ENCODE measurements around the gene NLE1. TPM values are rescaled to one million over a fixed set of nuclear protein-coding genes. Genes with fewer than 3 reads are reported as not detected.
"Not testable (repeated sequence)": the region's sequence is repeated elsewhere in the genome, so short reads cannot be mapped to it uniquely, and the experiment has no call there.

Gene NLE1
- 10 to 100 TPM; 15.7 to 24.5 (median 19.4) TPM for polyA plus RNA-seq (ENCODE audit: insufficient read depth in 1 of 5, insufficient read length in 5 of 5, low replicate concordance in 1 of 5)
- long read RNA-seq, donor 1, full-length matches to known transcripts = 5 of 5 reads
- long read RNA-seq, donor 1, partial matches to known transcripts = 0 of 5 reads
- long read RNA-seq, donor 1, other reads (novel, unspliced or antisense) = 0 of 5 reads
- long read RNA-seq, donor 2, partial matches to known transcripts = 0 of 4 reads
- long read RNA-seq, donor 2, other reads (novel, unspliced or antisense) = 0 of 4 reads
- long read RNA-seq, donor 3, full-length matches to known transcripts = 7 of 7 reads
- long read RNA-seq, donor 3, partial matches to known transcripts = 0 of 7 reads
- long read RNA-seq, donor 3, other reads (novel, unspliced or antisense) = 0 of 7 reads
- long read RNA-seq, donor 4, full-length matches to known transcripts = 8 of 8 reads
- long read RNA-seq, donor 4, partial matches to known transcripts = 0 of 8 reads
- long read RNA-seq, donor 4, other reads (novel, unspliced or antisense) = 0 of 8 reads
- long read RNA-seq, donor 5, full-length matches to known transcripts = 6 of 6 reads
- long read RNA-seq, donor 5, partial matches to known transcripts = 0 of 6 reads
- long read RNA-seq, donor 5, other reads (novel, unspliced or antisense) = 0 of 6 reads
- long read RNA-seq, donor 6, full-length matches to known transcripts = 12 of 12 reads
- long read RNA-seq, donor 6, partial matches to known transcripts = 0 of 12 reads
- long read RNA-seq, donor 6, other reads (novel, unspliced or antisense) = 0 of 12 reads
- long read RNA-seq, donor 7, partial matches to known transcripts = 47 of 50 reads
- long read RNA-seq, donor 7, other reads (novel, unspliced or antisense) = 0 of 50 reads
- long read RNA-seq, donor 8, full-length matches to known transcripts = 2 of 2 reads
- long read RNA-seq, donor 8, partial matches to known transcripts = 0 of 2 reads
- long read RNA-seq, donor 8, other reads (novel, unspliced or antisense) = 0 of 2 reads

DNA sequence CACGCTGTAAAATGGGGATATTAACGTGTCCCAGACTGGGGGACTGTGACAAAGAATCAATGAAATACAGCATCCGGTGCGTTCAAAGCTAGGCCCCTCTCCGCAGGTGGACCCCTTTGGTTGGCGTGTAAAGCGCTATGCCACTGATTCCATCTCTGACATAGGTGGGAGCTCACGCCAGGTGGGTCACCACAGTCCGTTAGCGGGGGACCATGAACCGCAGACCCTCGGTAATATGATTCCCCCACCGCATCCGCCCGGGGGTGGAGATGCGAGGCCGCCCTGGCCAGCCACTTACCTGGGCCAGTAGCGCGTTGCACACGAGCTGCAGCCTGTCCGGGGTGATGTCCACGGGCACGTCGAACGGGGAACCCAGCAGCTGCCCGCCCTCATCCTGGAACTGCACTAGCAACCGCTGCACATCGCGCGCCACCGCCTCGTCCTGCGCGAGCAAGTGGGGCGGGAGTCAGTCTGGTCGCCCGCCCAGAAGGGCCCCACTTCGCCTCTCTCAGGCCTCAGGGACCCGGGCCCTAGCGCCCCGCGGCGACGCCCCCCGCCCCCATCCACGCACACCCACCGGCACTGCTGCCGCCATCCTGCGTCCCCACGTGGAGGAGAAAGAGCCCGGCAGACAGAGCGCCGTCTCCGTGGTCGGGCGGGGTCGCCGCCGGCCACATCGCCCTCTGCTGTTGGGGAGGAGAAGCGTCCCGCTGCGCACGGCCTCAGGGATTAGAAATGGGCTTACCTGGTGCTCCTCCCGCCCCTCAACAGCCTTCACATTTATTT is at the start of gene NLE1:
TSS of gene NLE1 (minus strand) at position 623 of the 786 bp plus-strand sequence. CDS start at position 595, 28 bp downstream.
- peak; percentile 72 to 73 for DNase-seq

DNA sequence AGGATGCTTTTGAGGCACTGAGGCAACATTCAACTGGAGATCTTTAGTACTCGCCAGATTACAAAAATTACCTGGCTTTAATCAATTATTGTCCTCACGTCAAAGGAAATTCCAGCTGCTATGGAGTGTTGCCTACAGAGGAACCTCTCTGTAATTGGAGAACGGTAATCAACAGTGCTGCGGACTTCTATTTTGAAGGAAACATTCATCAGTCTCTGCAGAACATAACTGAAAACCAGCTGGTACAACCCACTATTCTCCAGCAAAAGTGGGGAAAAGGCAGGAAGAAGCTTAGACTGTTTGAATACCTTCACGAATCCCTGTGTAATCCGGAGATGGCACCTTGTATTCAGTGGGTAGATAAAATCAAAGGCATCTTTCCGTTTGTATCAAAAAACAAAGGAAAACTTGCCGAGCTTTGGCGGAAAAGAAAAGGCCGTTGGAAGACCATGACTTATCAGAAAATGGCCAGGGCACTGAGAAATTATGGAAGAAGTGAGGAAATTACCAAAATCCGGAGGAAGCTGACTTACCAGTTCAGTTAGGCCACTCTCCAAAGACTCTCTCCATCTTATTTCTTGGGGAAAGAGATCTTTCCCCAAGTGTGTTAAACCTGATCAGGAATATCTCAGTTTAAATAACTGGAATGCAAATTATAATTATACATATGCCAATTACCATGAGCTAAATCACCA is 49.0 kb upstream of the NLE1 start:
- no peak for DNase-seq

DNA sequence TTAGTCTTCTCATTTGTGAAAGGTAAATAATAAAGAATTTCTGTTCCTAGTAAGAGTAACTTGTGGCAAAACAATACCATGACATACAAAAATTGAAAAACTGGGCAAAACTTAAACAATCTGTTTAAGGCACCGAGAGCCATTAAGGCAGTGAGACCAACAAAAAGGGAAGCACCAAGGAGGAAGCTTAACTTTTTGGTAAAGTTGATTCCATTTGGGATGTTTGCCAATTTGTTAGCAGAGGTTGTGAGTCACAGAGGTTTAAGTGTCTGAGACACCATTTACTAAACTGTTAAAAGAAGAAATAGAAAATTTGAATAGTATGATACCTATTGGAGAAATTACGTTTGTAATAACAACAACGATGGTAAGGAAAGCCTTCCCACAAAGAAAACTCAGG is 47.2 kb upstream of the NLE1 start:
- no peak for DNase-seq

DNA sequence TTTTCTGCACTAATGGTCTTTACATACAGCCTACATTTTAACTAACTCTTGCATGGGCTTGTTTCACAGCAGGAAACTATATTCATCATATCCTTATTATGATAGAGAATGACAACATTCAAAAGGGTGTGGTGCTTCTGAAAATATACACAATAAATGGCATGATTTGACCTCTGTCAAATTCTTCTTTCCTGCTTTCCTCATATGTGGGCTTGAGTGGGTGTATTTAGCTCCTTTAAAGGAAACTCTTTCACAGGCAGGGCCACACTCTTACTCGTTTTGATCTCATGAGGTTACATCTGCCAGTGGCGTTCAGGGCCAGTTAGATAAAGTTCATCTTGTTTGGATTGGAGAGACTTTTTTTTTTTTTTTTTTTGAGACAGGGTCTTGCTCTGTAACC is 46.0 kb upstream of the NLE1 start:
- DNase-seq = no peak

DNA sequence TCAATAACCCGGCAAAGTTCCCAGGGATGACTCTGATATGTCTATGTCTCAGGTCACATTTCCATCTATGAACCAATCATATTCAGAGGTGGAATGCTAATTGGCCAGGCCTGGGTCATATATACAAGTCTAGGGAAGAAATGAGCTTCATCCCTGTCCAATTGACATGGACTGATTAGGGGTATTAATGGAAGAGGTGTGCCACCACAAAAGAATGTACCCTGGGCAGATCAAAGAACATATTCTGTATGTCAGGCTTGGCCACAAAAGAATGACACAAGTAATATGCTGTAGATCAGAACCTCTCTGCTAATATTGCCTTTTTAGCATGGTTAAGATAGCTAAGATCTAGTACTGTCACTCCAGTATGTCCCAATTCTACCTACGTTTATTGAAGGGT is 45.4 kb upstream of the NLE1 start:
- no peak for DNase-seq

DNA sequence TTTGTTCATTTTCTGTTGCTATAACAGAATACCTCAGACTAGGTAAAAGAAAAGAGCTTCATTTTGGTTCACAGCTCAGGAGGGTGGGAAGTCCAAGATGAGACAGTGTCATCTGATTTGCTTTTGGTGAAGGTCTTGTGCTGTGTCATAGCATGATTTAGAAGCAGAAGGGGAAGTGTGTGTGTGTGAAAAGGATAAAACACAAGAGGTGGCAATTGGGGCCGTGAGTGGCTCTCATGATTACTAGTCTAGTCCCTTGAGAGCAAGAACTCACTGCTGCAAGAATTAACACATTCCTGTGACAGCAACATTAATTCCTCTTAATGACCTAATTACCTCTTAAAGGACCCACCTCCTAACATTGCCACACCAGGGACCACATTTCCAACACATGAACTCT is 43.7 kb upstream of the NLE1 start:
- no peak for DNase-seq

DNA sequence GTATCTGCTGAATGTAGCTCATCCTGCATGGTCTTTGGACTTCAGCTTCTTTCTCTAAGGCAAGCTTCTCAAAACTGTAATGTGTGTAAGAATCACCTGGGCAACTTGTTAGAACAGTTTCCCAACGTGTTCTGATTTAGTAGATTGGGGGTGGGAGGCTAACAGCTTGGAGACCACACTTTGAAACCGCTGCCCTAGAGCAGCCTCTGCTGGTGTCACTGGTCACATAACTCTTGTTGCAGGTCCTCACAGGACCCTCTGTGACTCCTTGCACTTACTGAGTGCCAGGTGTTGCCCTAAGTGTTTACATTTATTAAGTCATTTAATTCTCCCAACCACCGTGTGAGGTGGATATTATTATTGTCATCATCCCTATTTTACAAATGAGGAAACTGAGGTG is 42.2 kb upstream of the NLE1 start:
- DNase-seq = no peak

DNA sequence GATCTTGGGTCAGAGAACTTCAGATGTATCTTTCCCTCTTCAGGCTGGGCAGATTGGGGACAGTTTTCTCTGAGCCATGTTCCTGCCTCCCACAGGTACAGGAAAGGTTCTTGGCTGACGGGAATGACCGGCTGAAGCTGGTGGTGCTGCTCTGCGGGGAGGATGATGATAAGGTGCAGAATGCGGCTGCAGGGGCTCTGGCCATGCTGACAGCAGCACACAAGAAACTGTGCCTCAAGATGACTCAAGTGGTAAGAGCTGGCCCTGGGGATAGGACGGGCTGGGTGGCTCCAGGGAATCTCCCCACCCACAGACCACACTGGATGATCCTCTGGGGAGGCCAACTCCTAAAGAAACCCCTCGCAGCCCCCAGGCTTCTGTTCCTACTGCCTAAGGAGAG is 41.2 kb upstream of the NLE1 start:
- DNase-seq = no peak

DNA sequence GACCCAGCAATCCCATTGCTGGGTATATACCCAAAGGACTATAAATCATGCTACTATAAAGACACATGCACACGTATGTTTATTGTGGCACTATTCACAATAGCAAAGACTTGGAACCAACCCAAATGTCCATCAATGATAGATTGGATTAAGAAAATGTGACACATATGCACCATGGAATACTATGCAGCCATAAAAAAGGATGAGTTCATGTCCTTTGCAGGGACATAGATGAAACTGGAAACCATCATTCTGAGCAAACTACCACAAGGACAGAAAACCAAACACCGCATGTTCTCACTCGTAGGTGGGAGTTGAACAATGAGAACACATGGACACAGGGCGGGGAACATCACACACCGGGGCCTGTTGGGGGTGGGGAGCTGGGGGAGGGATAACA is 37.3 kb upstream of the NLE1 start:
- not testable (repeated sequence) for DNase-seq

DNA sequence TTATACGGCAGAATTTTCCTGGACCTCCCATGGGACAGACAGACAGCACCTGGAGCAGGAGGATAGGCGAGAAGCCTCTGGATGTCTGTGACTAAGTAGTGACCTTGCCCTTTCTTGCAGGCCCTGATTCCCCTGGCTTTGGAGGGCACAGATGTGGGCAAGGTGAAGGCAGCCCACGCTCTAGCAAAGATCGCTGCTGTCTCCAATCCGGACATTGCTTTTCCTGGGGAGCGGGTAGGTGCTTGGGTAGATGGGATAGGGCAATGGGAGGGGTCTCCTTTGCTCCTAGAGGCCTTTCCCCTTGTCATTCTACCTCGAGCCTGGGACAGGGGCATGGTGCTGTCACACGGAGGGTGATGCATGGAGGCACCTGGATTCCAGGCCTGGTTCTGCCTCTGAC is 34.8 kb upstream of the NLE1 start:
- DNase-seq = no peak

DNA sequence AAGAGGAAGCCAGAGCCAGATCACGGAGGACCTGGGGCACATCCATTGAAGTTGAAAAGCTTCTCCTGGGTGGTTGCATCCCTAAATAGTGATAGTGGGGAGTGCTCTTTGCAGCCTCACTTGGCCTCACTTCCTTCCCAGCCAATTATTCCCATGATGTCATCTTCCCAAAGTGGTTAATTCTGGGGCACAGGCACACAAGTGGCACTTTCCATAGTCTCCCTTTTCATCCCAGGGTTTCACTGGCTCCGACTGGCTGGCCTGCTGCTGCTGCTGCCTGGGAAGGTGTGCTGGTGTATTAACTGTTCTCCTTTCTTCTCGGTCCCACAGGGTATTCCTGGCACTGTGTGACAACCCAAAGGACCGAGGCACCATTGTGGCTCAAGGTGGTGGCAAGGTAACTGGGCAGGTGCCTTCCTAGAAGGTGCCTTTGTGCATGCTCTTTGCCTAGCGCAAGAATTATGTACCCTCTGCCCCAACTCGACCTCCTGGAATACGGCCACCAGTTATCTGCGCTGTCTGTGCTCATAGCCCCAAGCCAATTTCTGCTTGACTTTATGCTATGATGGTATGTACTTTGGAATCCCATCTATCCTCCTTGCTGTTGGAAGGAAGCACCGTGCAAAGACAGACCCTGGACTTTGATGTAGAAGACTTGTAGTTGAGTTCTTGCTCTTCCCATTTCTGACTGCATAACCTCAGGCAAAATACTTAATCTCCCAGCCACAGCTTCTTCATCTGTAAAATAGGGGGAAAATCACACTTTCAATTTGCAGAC is 33.7 kb upstream of the NLE1 start:
- no peak for DNase-seq

DNA sequence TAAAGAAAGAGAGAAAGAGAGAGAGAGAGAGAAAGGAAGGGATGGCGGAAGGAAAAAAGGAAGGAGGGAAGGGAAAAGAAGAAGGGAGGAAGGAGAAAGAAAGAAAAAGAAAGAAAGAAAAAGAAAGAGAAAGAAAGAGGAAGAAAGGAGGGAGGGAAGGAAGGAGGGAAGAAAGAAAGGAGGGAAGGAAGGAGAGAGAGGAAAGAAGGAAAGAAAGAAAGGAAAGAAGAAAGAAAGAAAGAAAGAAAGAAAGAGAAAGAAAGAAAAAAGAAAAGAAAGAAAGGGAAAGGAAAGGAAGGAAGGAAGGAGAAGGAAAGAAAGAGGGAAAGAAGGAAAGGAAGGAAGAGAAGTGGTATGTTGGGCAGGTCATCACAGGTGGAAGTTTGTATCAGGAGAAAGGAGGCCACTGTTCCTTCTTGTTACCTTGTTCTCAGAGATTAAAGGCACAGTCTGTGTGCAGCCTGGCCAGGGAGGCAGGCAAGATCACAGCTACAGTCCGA is 32.8 kb upstream of the NLE1 start:
- no peak for DNase-seq

DNA sequence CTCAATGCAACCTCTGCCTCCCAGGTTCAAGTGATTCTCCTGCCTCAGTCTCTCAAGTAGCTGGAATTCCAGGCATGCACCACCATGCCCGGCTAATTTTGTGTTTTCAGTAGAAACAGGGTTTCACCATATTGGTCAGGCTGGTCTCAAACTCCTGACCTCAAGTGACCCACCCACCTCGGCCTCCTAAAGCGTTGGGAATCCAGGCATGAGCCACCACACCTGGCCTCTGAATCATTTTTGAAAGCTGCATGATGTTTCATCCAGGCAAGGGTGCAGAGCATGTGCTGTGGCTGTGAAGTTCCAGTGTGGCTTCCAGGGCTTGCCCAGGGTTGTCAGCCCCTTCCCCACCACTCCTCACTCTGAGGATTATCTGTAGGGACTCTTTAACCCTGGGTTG is 30.2 kb upstream of the NLE1 start:
- not testable (repeated sequence) for DNase-seq

DNA sequence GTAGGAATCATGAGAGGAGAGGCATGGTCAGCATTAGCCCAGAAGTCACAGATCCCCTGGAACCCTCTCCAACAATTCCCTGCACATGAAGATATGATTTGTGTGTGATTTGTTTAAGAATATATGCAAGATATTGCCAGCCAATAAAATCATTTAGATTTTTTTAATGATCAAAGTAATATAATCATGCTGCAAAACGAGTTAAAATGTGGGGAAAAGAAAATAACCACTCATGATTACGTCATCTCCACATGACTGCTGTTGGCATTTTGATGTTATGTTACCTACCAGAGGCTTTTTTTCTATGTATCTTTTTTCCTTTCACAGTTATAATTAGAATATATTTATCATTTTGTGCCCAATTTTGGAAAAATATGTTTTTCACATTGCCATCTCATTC is 29.7 kb upstream of the NLE1 start:
- no peak for DNase-seq

DNA sequence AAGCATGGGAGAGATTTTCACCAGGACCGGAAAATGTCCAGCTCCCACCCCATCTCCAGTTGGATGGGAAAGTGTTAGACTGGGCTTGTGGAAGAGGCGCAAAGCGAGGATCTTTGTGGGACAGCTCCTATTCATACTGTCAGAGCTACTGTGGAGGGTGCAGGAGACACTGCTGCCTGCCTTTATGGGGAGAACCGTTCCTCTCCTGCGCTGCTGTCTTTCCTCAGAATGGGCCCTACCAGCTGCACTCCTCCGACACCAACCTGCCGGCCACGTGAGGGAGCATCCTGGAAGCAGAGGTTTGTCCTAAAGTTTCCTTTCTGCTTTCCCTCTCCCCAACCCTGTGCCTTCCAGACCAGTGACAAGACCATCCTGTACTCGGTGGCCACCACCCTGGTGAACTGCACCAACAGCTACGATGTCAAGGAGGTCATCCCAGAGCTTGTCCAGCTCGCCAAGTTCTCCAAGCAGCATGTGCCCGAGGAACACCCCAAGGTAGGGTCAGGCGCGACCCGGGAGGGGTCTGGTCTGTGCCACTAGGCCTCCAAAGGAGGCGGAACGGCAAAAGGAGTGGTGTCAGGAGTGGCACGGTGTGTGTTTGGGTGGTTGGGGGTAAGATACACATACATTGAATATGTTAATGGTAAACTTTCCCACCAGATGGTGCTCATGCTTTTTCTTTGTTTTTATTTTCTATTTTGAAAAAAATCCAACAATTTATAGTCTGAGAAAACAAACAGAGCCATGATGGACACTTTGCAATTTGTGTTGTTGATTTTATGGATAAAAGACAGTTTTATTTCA is 29.1 kb upstream of the NLE1 start:
- DNase-seq = peak in 1 of 2 donors; percentile 29

DNA sequence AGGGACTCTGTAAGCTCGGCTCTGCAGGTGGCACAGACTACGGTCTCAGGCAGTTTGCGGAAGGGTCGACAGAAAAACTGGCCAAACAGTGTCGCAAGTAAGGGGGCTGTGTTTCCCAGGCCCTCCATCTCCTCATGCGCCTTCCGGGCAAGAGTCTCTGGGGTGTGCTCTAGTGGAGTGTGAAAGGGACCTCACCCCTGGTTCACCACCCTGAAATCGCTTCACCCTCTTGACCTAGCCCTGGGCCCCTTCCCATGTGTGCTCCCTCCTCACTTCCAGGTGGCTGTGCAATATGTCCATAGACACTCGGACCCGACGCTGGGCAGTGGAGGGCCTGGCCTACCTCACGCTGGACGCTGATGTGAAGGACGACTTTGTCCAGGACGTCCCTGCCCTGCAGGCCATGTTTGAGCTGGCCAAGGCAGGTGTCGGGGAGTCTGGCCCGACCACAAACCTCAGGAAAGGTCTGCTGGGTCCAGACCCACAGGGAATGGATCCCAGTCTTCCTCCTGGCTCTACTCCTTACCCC is 27.8 kb upstream of the NLE1 start:
- no peak for DNase-seq

DNA sequence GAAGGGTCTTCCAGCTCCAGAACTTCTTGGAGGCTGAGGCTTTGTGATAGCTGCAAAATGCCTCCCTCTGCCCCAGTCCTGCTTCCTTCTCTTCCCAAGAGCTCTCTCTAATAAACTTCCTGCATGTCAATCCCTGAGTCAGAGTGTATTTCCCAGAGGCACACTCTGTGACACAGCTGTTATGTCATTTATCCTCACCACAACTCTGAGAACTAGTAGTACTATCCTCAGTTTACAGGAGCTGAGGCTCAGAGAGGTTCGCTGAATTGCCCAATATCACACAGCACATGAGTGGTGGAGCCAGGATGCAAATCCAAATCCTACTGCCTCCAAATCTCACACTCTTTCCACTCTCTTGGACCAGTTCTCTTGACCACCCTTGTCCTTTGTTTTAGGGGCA is 25.6 kb upstream of the NLE1 start:
- DNase-seq = no peak

DNA sequence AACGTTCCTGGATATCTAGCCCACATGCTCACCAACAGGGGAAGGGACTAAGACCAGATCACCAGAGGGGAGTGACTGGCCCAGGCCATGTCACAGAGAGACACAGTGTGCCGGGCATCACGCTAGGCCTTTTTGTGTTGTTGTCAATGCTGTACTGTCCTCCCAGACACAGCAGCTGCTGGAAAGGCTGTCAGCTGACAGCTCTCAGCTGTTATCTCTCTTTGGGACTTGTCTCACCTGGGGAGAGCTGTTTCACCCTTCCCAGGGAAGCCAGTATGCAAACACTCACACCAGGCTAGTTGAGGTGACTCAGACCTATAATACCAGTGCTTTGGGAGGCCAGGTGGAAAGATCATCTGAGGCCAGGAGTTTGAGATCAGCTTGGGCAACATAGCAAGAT is 24.9 kb upstream of the NLE1 start:
- no peak for DNase-seq

DNA sequence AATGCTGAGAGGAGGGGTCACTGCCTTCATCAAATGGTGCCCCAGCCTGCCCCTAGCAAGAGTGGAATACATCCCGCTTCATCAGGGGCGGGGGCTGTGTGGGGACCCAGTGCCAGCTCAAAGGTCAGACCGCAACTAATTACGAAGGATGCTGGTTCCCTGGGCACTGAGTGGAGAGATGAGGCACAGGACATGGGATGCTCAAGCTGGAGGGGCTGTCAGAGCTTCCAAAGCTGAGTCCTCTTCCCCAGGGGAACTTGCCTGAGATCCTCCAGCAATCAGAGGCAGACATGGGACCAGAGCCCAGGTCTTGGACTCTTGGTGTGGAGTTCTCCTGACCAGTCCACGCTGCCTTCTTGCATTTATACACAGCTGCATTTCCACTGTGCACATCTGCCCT is 24.4 kb upstream of the NLE1 start:
- no peak for DNase-seq
